ENCODE data around the gene IGF1R.

Gene IGF1R

GRCh38 chr15:98796685-98797357 is 148.5 kb downstream of the IGF1R start:
- no peak for DNase-seq (ENCODE audit: low spot score)

- DNase-seq (ENCODE audit: low spot score), result no peak
Observed at GRCh38 chr15:98798375-98798893, 150.1 kb downstream of the IGF1R start.

GRCh38 chr15:98799461-98800390 is 151.4 kb downstream of the IGF1R start:
- DNase-seq (ENCODE audit: low spot score), result peak; percentile 7

GRCh38 chr15:98800437-98801233 is 152.3 kb downstream of the IGF1R start:
- DNase-seq (ENCODE audit: low spot score), result peak; percentile 71

GRCh38 chr15:98801234-98801561 is 152.9 kb downstream of the IGF1R start:
- DNase-seq (ENCODE audit: low spot score), result no peak

- no peak for DNase-seq (ENCODE audit: low spot score)
Observed at GRCh38 chr15:98802187-98802586, 153.8 kb downstream of the IGF1R start.

- DNase-seq (ENCODE audit: low spot score), result no peak
Observed at GRCh38 chr15:98803228-98804056, 155.1 kb downstream of the IGF1R start.

GRCh38 chr15:98804057-98804380 is 155.7 kb downstream of the IGF1R start:
- no peak for DNase-seq (ENCODE audit: low spot score)

GRCh38 chr15:98805434-98806274 is 157.3 kb downstream of the IGF1R start:
- DNase-seq (ENCODE audit: low spot score), result no peak

GRCh38 chr15:98806275-98806895 is 158.0 kb downstream of the IGF1R start:
- no peak for DNase-seq (ENCODE audit: low spot score)

GRCh38 chr15:98807262-98807661 is 158.9 kb downstream of the IGF1R start:
- DNase-seq (ENCODE audit: low spot score), result peak; percentile 62

GRCh38 chr15:98809273-98809672 is 160.9 kb downstream of the IGF1R start:
- no peak for DNase-seq (ENCODE audit: low spot score)

- no peak for DNase-seq (ENCODE audit: low spot score)
Observed at GRCh38 chr15:98812716-98813446, 164.5 kb downstream of the IGF1R start.

GRCh38 chr15:98813951-98814350 is 165.6 kb downstream of the IGF1R start:
- no peak for DNase-seq (ENCODE audit: low spot score)

- no peak for DNase-seq (ENCODE audit: low spot score)
Observed at GRCh38 chr15:98815207-98815606, 166.9 kb downstream of the IGF1R start.

GRCh38 chr15:98817745-98818144 is 169.4 kb downstream of the IGF1R start:
- DNase-seq (ENCODE audit: low spot score), result no peak

GRCh38 chr15:98823012-98823458 is 174.7 kb downstream of the IGF1R start:
- DNase-seq (ENCODE audit: low spot score), result peak; percentile 78

GRCh38 chr15:98823616-98824015 is 175.3 kb downstream of the IGF1R start:
- DNase-seq (ENCODE audit: low spot score), result no peak

- no peak for DNase-seq (ENCODE audit: low spot score)
Observed at GRCh38 chr15:98824595-98824994, 176.3 kb downstream of the IGF1R start.

Measured in AG08395 (cell line).